ENCODE results near the gene CNBD2. TPM values are rescaled to one million over a fixed set of nuclear protein-coding genes. Genes with fewer than 3 reads are reported as not detected.

The CNBD2 gene
- total and polyA plus RNA-seq, 7 donors: 1.7 to 14.6 (median 7.1) TPM

GRCh38 chr20:35978041-35978513, 9.7 kb downstream of the CNBD2 start:
- no peak for DNase-seq
- Histone ChIP-seq H3K9me3 (no peaks in the 10 kb centered on the region), H3K4me3 (no peak overlapping the region), H3K36me3 (no peaks in the 10 kb centered on the region), H3K27ac (no peak overlapping the region), H3K4me1 (peaks cover 0 to under 1% (median 0%) of the 10 kb centered on the region in 4 donors), H3K27me3 (no peaks in the 10 kb centered on the region)
- intact Hi-C loops (cut with DNase I): no loop called here
- WGBS, 2 donors: 86% methylated on average over 9 of the region's 9 CpGs
- TF ChIP-seq EP300 (IDR thresholded peaks at IDR 0.05) (no peak), POLR2A (IDR thresholded peaks at IDR 0.05) (no peak), CTCF (IDR thresholded peaks at IDR 0.05) (no peak), POLR2AphosphoS5 (IDR thresholded peaks at IDR 0.05) (no peak)

GRCh38 chr20:35979544-35979943, 11.2 kb downstream of the CNBD2 start:
- H3K27me3 ChIP-seq: no peaks in the 10 kb centered on the region
- H3K9me3 ChIP-seq: no peaks in the 10 kb centered on the region
- WGBS, 2 donors: 67 to 73% methylated on average over 5 of the region's 5 CpGs
- no peak for DNase-seq
- H3K36me3 ChIP-seq: no peaks in the 10 kb centered on the region
- H3K4me1 ChIP-seq: no peaks in the 10 kb centered on the region
- no peak overlapping the region for H3K4me3 ChIP-seq
- intact Hi-C loops (cut with DNase I): no loop called here
- TF ChIP-seq POLR2AphosphoS5 (IDR thresholded peaks at IDR 0.05): no peak
- TF ChIP-seq EP300 (IDR thresholded peaks at IDR 0.05): no peak
- TF ChIP-seq POLR2A (IDR thresholded peaks at IDR 0.05): no peak
- TF ChIP-seq CTCF (IDR thresholded peaks at IDR 0.05): no peak
- H3K27ac ChIP-seq: no peak overlapping the region

GRCh38 chr20:35981969-35982368, 13.6 kb downstream of the CNBD2 start:
- H3K27ac ChIP-seq: no peak overlapping the region
- H3K27me3 ChIP-seq: no peaks in the 10 kb centered on the region
- intact Hi-C loops (cut with DNase I): no loop called here
- H3K4me1 ChIP-seq: no peaks in the 10 kb centered on the region
- H3K36me3 ChIP-seq: no peaks in the 10 kb centered on the region
- DNase-seq: no peak
- no peaks in the 10 kb centered on the region for H3K9me3 ChIP-seq
- no peak overlapping the region for H3K4me3 ChIP-seq
- WGBS, 2 donors: 67 to 75% methylated on average over 3 of the region's 3 CpGs
- no peak for TF ChIP-seq POLR2AphosphoS5 (IDR thresholded peaks at IDR 0.05)
- TF ChIP-seq POLR2A (IDR thresholded peaks at IDR 0.05): no peak
- TF ChIP-seq CTCF (IDR thresholded peaks at IDR 0.05): no peak
- TF ChIP-seq EP300 (IDR thresholded peaks at IDR 0.05): no peak

- 77 to 88% methylated on average over 6 of the region's 6 CpGs for WGBS, 2 donors
- intact Hi-C loops (cut with DNase I): no loop called here
These were observed 16.0 kb downstream of the CNBD2 start for GRCh38 chr20:35984382-35984781.

More at GRCh38 chr20:35984382-35984781, 16.0 kb downstream of the CNBD2 start:
- Histone ChIP-seq H3K9me3 (no peaks in the 10 kb centered on the region), H3K27me3 (no peaks in the 10 kb centered on the region), H3K36me3 (no peaks in the 10 kb centered on the region), H3K27ac (no peak overlapping the region), H3K4me1 (no peaks in the 10 kb centered on the region), H3K4me3 (no peak overlapping the region)
- DNase-seq: no peak
- TF ChIP-seq POLR2A (IDR thresholded peaks at IDR 0.05) (no peak), POLR2AphosphoS5 (IDR thresholded peaks at IDR 0.05) (no peak), EP300 (IDR thresholded peaks at IDR 0.05) (no peak), CTCF (IDR thresholded peaks at IDR 0.05) (no peak)

Measured in sigmoid colon (tissue), 7 donors.